ENCODE data around the gene ELL2.

- no peak for TF ChIP-seq CTCF (IDR thresholded peaks at IDR 0.05 in 8 of 11, conservative IDR thresholded peaks at IDR 0.05 in 3 of 11)
- TF ChIP-seq POLR2AphosphoS5 (IDR thresholded peaks at IDR 0.05), result peak in 2 of 3 donors; percentile 21 to 47
These were observed 125.8 kb downstream of the ELL2 start for GRCh38 chr5:95835682-95836385.
